ENCODE data around the gene HCFC1. TPM values are rescaled to one million over a fixed set of nuclear protein-coding genes. Genes with fewer than 3 reads are reported as not detected.
"Not testable (repeated sequence)": the region's sequence is repeated elsewhere in the genome, so short reads cannot be mapped to it uniquely, and the experiment has no call there.

HCFC1 gene
- total and polyA plus RNA-seq, 7 donors = 15.1 to 50.1 (median 33.1) TPM

GRCh38 chrX:153984351-153985178 lies 12.9 kb upstream of the HCFC1 start:
- no peak for TF ChIP-seq CTCF (IDR thresholded peaks at IDR 0.05)
- DNase-seq = no peak
- Histone ChIP-seq H3K9me3 (no peaks in the 10 kb centered on the region), H3K27ac (no peak overlapping the region), H3K27me3 (ENCODE audit: insufficient read depth in 3 of 3, low read length in 2 of 3) (no peaks in the 10 kb centered on the region), H3K36me3 (ENCODE audit: insufficient read depth in 1 of 2, low read depth in 1 of 2) (peaks cover 0 to 9% of the 10 kb centered on the region in 2 donors), H3K4me1 (no peaks in the 10 kb centered on the region), H3K4me3 (no peak overlapping the region)
- 68% methylated on average over 18 to 20 of the region's 20 CpGs for WGBS, 3 donors
- peak in 1 of 4 donors; percentile 20 for ATAC-seq
- intact Hi-C loops (cut with DNase I) = no loop called here

DNA sequence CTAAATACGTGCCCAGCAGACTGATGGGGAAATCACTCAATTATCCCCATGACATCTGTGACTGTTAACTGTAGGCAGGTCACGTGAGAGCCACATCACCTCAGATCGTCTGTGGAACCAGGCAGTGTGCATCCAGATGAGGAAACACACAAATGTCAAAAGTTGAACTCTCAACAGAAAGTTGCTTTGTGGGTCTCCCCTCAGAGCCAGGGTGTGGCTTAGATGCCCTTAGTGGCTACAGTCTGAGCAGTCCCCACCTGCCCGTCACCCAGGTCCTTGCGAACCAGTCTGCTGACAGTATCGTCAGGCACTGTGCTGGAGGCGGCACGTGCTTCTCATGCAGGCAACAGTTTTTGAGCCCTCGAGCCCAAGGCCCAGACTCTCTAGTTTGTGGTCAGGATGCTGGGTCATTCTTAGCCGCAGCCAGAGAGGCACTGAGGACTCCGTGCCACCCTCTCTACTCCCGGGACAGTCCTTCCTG lies 11.7 kb upstream of the HCFC1 start:
- Histone ChIP-seq H3K27ac (no peak overlapping the region), H3K27me3 (ENCODE audit: insufficient read depth in 3 of 3, low read length in 2 of 3) (no peaks in the 10 kb centered on the region), H3K4me3 (no peak overlapping the region), H3K4me1 (no peaks in the 10 kb centered on the region), H3K9me3 (no peaks in the 10 kb centered on the region), H3K36me3 (ENCODE audit: insufficient read depth in 1 of 2, low read depth in 1 of 2) (peaks cover 0 to 9% of the 10 kb centered on the region in 2 donors)
- no peak for TF ChIP-seq CTCF (IDR thresholded peaks at IDR 0.05)
- DNase-seq (peak in 1 of 2 donors; percentile 47), ATAC-seq (no peak)
- WGBS, 3 donors = 87 to 90% (median 89%) methylated on average over 12 of the region's 12 CpGs
- intact Hi-C loops (cut with DNase I) = no loop called here

DNA sequence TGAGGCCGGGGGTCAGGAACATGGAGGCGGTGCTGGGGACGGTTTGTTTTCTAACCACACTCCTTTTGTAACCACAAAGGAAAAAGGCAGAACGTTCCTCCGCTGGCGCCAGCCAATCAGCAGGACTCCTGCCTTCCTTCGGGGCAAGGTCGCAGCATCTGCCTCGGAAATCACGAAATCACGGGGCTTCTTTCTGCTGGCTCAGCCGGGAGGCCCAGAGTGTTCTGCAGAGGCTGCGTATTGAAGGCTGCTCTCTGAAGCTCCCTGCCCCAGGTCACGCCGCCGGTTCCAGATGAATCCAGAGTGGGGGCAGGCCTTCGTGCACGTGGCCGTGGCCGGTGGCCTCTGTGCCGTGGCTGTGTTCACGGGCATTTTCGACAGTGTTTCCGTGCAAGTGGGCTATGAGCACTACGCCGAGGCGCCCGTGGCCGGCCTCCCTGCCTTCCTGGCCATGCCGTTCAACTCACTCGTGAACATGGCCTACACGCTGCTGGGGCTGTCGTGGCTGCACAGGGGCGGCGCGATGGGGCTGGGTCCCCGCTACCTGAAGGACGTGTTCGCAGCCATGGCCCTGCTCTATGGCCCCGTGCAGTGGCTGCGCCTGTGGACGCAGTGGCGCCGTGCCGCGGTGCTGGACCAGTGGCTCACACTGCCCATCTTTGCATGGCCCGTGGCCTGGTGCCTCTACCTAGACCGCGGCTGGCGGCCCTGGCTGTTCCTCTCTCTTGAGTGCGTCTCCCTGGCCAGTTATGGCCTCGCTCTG lies 10.3 kb upstream of the HCFC1 start:
- Histone ChIP-seq H3K27me3 (ENCODE audit: insufficient read depth in 3 of 3, low read length in 2 of 3) (no peaks in the 10 kb centered on the region), H3K36me3 (ENCODE audit: insufficient read depth in 1 of 2, low read depth in 1 of 2) (peaks cover 0 to 9% of the 10 kb centered on the region in 2 donors), H3K4me1 (no peaks in the 10 kb centered on the region), H3K4me3 (no peak overlapping the region), H3K9me3 (no peaks in the 10 kb centered on the region), H3K27ac (no peak overlapping the region)
- intact Hi-C loops (cut with DNase I) = no loop called here
- peak in 1 of 4 donors; percentile 3 for ATAC-seq
- DNase-seq = peak; percentile 53 to 81
- 87 to 89% (median 88%) methylated on average over 28 to 52 of the region's 52 CpGs for WGBS, 3 donors
- TF ChIP-seq CTCF (IDR thresholded peaks at IDR 0.05) = no peak

- DNase-seq (no peak), ATAC-seq (no peak)
- Histone ChIP-seq H3K4me1 (no peaks in the 10 kb centered on the region), H3K36me3 (ENCODE audit: insufficient read depth in 1 of 2, low read depth in 1 of 2) (peaks cover 0 to 9% of the 10 kb centered on the region in 2 donors), H3K27ac (peak overlapping the region; percentile 10), H3K4me3 (no peak overlapping the region), H3K9me3 (no peaks in the 10 kb centered on the region), H3K27me3 (ENCODE audit: insufficient read depth in 3 of 3, low read length in 2 of 3) (no peaks in the 10 kb centered on the region)
- intact Hi-C loops (cut with DNase I) = no loop called here
- WGBS, 3 donors = 85 to 91% (median 85%) methylated on average over 6 to 7 of the region's 7 CpGs
- TF ChIP-seq CTCF (IDR thresholded peaks at IDR 0.05) = no peak
Measured at GRCh38 chrX:153981231-153981630, 9.6 kb upstream of the HCFC1 start.

DNA sequence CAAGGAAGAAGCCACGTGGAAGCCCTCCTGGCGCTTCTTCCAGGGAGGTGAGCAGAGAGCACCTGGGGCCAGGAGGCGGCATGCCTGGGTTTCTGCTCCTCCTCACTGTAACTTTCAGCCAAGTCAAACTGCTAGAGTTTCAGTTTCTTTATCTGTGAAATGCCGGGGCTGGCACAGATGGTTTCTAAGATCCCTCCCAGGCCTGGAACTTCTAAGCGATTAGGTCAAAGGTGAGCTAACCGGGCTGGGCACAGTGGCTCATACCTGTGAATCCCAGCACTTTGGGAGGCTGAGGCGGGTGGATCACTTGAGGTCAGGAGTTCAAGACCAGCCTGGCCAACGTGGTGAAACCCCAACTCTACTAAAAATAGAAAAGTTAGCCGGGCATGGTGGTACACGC lies 8.8 kb upstream of the HCFC1 start:
- WGBS, 3 donors = 63 to 90% (median 80%) methylated on average over 8 to 9 of the region's 10 CpGs
- ATAC-seq = not testable (repeated sequence)

More for the DNA sequence above, 8.8 kb upstream of the HCFC1 start:
- H3K4me3 ChIP-seq; H3K4me1 ChIP-seq; H3K27me3 ChIP-seq (ENCODE audit: insufficient read depth in 3 of 3, low read length in 2 of 3); intact Hi-C loops (cut with DNase I); H3K9me3 ChIP-seq; H3K36me3 ChIP-seq (ENCODE audit: insufficient read depth in 1 of 2, low read depth in 1 of 2); H3K27ac ChIP-seq: not testable (repeated sequence)
- peak in 1 of 2 donors; percentile 6 for DNase-seq
